WTC11 (cell line): ENCODE results near the gene NUP93.

Experiments used
- ATF3 ChIP-seq: sonication (generic); formaldehyde crosslinking; conservative IDR thresholded peaks from 2 replicates; pipeline ENCODE4 v1.8.1; 2022; ENCODE audit warnings: mild to moderate bottlenecking, missing genetic modification reagents
- CTCF ChIP-seq: fragments of 200-600 bp; IDR thresholded peaks from 2 replicates; pipeline ENCODE4 v1.8.0; 2022; ENCODE audit warnings: antibody characterized with exemption
- EMX1 ChIP-seq: fragments of 250-450 bp; sonication (Bioruptor Pico); IDR thresholded peaks from 2 replicates; pipeline ENCODE4 v1.8.0; 2021; ENCODE audit warnings: mild to moderate bottlenecking
- KAT7 ChIP-seq: sonication (generic); formaldehyde crosslinking; IDR thresholded peaks from 2 replicates; pipeline ENCODE4 v1.8.1; 2023; ENCODE audit warnings: missing genetic modification reagents, mild to moderate bottlenecking, borderline replicate concordance
- NR1H2 ChIP-seq: sonication (generic); formaldehyde crosslinking; IDR thresholded peaks from 2 replicates; pipeline ENCODE4 v1.9.0; 2021; ENCODE audit warnings: mild to moderate bottlenecking, moderate library complexity, missing genetic modification reagents
- NR2C2 ChIP-seq: sonication (generic); formaldehyde crosslinking; IDR thresholded peaks from 2 replicates; pipeline ENCODE4 v1.8.0; 2022; ENCODE audit warnings: mild to moderate bottlenecking, missing genetic modification reagents
- NR3C1 ChIP-seq: sonication (generic); formaldehyde crosslinking; conservative IDR thresholded peaks from 2 replicates; pipeline ENCODE4 v1.8.1; 2023; ENCODE audit warnings: low read depth, mild to moderate bottlenecking, missing genetic modification reagents
- SMAD3 ChIP-seq: sonication (generic); formaldehyde crosslinking; IDR thresholded peaks from 2 replicates; pipeline ENCODE4 v1.8.0; 2022; ENCODE audit warnings: missing genetic modification reagents, mild to moderate bottlenecking, borderline replicate concordance
- SP1 ChIP-seq: sonication (generic); formaldehyde crosslinking; conservative IDR thresholded peaks from 2 replicates; pipeline ENCODE4 v1.8.1; 2022; ENCODE audit warnings: missing genetic modification reagents
- ZNF281 ChIP-seq: sonication (generic); formaldehyde crosslinking; IDR thresholded peaks from 2 replicates; pipeline ENCODE4 v1.8.0; 2023; ENCODE audit warnings: mild to moderate bottlenecking, missing genetic modification reagents
- ZNF317 ChIP-seq: sonication (generic); formaldehyde crosslinking; IDR thresholded peaks from 2 replicates; pipeline ENCODE4 v1.8.1; 2023; ENCODE audit warnings: low read depth, mild to moderate bottlenecking, moderate library complexity, missing genetic modification reagents, borderline replicate concordance
- TF ChIP-seq, protein P1 (sequence below): sonication (generic); formaldehyde crosslinking; IDR thresholded peaks from 2 replicates; pipeline ENCODE4 v1.8.0; 2022; ENCODE audit warnings: mild to moderate bottlenecking, missing genetic modification reagents
- TF ChIP-seq, protein P2 (sequence below): fragments of 250-450 bp; sonication (Bioruptor Pico); IDR thresholded peaks from 2 replicates; pipeline ENCODE4 v1.8.0; 2021; ENCODE audit warnings: mild to moderate bottlenecking

- TF ChIP-seq SMAD3 (CRISPR knock-in tag) (no peak), ZNF317 (CRISPR knock-in tag) (no peak), CTCF (no peak), ZNF281 (CRISPR knock-in tag) (no peak), SP1 (CRISPR knock-in tag) (no peak), NR3C1 (CRISPR knock-in tag) (no peak), ATF3 (CRISPR knock-in tag) (no peak), NR1H2 (CRISPR knock-in tag) (no peak), EMX1 (no peak), NR2C2 (CRISPR knock-in tag) (no peak), KAT7 (CRISPR knock-in tag) (no peak)
- TF ChIP-seq, protein P1, sequence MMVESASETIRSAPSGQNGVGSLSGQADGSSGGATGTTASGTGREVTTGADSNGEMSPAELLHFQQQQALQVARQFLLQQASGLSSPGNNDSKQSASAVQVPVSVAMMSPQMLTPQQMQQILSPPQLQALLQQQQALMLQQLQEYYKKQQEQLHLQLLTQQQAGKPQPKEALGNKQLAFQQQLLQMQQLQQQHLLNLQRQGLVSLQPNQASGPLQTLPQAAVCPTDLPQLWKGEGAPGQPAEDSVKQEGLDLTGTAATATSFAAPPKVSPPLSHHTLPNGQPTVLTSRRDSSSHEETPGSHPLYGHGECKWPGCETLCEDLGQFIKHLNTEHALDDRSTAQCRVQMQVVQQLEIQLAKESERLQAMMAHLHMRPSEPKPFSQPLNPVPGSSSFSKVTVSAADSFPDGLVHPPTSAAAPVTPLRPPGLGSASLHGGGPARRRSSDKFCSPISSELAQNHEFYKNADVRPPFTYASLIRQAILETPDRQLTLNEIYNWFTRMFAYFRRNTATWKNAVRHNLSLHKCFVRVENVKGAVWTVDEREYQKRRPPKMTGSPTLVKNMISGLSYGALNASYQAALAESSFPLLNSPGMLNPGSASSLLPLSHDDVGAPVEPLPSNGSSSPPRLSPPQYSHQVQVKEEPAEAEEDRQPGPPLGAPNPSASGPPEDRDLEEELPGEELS, result no peak
- TF ChIP-seq, protein P2, sequence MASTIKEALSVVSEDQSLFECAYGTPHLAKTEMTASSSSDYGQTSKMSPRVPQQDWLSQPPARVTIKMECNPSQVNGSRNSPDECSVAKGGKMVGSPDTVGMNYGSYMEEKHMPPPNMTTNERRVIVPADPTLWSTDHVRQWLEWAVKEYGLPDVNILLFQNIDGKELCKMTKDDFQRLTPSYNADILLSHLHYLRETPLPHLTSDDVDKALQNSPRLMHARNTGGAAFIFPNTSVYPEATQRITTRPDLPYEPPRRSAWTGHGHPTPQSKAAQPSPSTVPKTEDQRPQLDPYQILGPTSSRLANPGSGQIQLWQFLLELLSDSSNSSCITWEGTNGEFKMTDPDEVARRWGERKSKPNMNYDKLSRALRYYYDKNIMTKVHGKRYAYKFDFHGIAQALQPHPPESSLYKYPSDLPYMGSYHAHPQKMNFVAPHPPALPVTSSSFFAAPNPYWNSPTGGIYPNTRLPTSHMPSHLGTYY, result no peak
These were observed 118.4 kb downstream of the NUP93 start for GRCh38 chr16:56848029-56848936.
